ENCODE measurements around the gene PRORP.
A peak's percentile ranks its signal among the peaks of the same experiment; 100 is the strongest.
"Not testable (repeated sequence)": the region's sequence is repeated elsewhere in the genome, so short reads cannot be mapped to it uniquely, and the experiment has no call there.

PRORP gene

GRCh38 chr14:35121887-35122695, at the start of gene PRORP, which contains the start of gene PPP2R3C:
Gene PRORP (plus strand): TSS chr14:35122552. CDS start chr14:35123246, 694 bp downstream.
Gene PPP2R3C (minus strand): TSS chr14:35121990. CDS start chr14:35121959, 31 bp downstream.
- DNase-seq (ENCODE audit: low read depth): peak; percentile 96

GRCh38 chr14:35073486-35073885, 48.9 kb upstream of the PRORP start:
- DNase-seq (ENCODE audit: low read depth): no peak

GRCh38 chr14:35078082-35078481, 44.3 kb upstream of the PRORP start:
- no peak for DNase-seq (ENCODE audit: low read depth)

GRCh38 chr14:35079742-35080141, 42.6 kb upstream of the PRORP start:
- DNase-seq (ENCODE audit: low read depth): no peak

DNA sequence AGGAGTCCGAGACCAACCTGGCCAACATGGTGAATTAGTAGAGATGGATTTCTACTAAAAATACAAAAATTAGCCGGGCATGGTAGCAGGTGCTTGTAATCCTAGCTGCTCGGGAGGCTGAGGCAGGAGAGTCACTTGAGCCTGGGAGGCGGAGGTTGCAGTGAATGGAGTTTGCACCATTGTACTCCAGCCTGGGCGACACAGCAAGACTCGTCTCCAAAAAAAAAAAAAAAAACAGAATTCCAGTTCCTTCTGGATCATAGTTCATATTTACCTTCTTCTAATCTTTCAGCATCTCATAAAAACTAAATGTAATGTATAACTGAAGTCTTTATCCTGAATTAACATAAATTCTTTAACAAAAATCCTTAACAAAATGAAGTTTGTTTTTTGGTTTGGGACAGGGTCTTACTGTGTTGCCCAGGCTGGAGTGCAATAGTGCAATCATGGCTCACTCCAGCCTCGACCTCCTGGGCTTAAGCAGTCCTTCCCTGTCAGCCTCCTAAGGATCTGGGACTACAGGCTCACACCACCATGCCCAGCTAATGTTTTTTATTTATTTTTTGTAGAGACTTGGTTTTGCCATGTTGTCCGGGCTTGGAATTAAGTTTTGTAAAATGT, 38.7 kb upstream of the PRORP start:
- DNase-seq (ENCODE audit: low read depth): no peak

- DNase-seq (ENCODE audit: low read depth): no peak
Measured at GRCh38 chr14:35085441-35085840, 36.9 kb upstream of the PRORP start.

GRCh38 chr14:35088514-35088913, 33.8 kb upstream of the PRORP start:
- DNase-seq (ENCODE audit: low read depth): peak; percentile 52

- DNase-seq (ENCODE audit: low read depth): not testable (repeated sequence)
Measured at GRCh38 chr14:35094645-35095044, 27.7 kb upstream of the PRORP start.

GRCh38 chr14:35107866-35108265, 14.5 kb upstream of the PRORP start:
- DNase-seq (ENCODE audit: low read depth): no peak

GRCh38 chr14:35112641-35113040, 9.7 kb upstream of the PRORP start:
- no peak for DNase-seq (ENCODE audit: low read depth)

- no peak for DNase-seq (ENCODE audit: low read depth)
Measured at GRCh38 chr14:35113308-35113950, 8.9 kb upstream of the PRORP start.

GRCh38 chr14:35114036-35114435, 8.3 kb upstream of the PRORP start:
- peak; percentile 63 for DNase-seq (ENCODE audit: low read depth)

- DNase-seq (ENCODE audit: low read depth): no peak
Measured at GRCh38 chr14:35116242-35116641, 6.1 kb upstream of the PRORP start.

DNA sequence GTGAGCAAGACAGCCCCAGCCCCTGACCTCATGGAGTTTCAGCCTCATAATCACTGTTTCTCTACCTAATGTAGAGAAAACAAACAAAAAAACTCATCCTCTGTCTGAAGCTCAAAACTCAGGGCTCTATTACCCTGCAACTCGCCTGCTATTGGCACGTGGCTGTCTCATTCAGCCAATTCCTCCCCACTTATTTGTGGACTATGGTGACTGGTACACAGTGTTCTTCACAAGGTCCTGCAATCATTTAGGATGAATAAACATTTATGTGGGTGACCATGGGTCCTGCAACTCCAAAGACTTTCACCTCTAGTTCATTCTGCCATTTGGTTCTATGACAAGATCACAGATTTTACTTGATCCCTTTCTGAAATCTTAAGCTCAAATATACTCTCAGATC, 5.2 kb upstream of the PRORP start:
- DNase-seq (ENCODE audit: low read depth): no peak

DNA sequence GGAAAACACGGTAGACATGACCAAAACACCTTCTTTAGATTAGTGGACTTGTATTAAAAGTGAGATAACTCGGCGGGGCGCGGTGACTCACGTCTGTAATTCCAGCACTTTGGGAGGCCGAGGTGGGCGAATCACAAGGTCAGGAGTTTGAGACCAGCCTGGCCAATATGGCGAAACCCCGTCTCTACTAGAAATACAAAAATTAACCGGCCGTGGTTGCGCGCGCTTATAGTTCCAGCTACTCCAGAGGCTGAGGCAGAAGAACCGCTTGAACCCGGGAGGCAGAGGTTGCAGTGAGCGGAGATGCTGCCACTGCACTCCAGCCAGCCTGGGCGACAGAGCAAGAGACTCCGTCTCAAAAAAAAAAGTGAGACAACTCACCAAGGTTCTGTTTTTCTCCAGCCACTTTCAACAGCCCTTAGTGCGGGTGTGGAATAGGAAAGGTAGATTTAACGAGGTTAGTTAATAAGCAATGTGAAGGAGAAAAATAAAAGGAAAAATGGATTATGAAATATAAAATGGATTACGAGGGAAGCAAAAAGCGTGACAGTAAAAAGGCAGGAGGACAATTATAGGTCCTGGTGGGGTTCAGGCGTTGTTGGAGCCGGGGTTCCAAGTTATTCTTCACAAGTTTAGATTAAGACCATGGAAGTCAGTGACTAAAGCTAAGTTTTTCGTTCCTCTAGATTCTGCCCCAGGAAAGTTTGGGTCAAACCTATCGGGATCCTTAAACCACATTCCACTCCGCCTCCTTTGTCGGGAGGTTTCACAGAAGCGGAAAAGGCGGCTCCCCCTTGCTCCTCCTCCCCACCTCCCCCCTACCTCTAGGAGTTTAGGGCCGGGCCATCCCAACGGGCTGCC, 1.1 kb upstream of the PRORP start:
- DNase-seq (ENCODE audit: low read depth): peak; percentile 19

- peak; percentile 72 for DNase-seq (ENCODE audit: low read depth)
Measured at GRCh38 chr14:35122696-35123387, 490 bp downstream of the PRORP start.

GRCh38 chr14:35123388-35123703, 994 bp downstream of the PRORP start:
- DNase-seq (ENCODE audit: low read depth): no peak

GRCh38 chr14:35124127-35124526, 1.8 kb downstream of the PRORP start:
- no peak for DNase-seq (ENCODE audit: low read depth)

- DNase-seq (ENCODE audit: low read depth): peak; percentile 8
Measured at GRCh38 chr14:35133542-35134328, 11.4 kb downstream of the PRORP start.

- no peak for DNase-seq (ENCODE audit: low read depth)
Measured at GRCh38 chr14:35134329-35135123, 12.2 kb downstream of the PRORP start.

Data from ELR (cell line).